Calu3 (cell line): ENCODE data around the gene LRRC42. TPM values are rescaled to one million over a fixed set of nuclear protein-coding genes. Genes with fewer than 3 reads are reported as not detected.

Source experiments
- BruUV-seq: library from RNA; stranded (reverse); fragments of 400-500 nt; replicated peaks from 2 replicates; lab custom pipeline; 2021; lab: Mats Ljungman, UMichigan
- CTCF ChIA-PET: fragments of 300-600 bp; sonication (Branson Sonifier 250); formaldehyde crosslinking; loops from one replicate; lab custom pipeline; 2022; ENCODE audit warnings: antibody characterized with exemption; lab: Charles Lee
- DNase-seq: peaks from one replicate; pipeline ENCODE4 v3.0.0; 2022
- H3K27ac Mint-ChIP-seq: one replicate; pipeline ENCODE4 v1.8.0; 2022; ENCODE audit warnings: mixed read lengths; ENCODE audit not compliant: unreplicated experiment
- H3K27me3 Mint-ChIP-seq: one replicate; pipeline ENCODE4 v1.8.0; 2022; ENCODE audit warnings: mixed read lengths; ENCODE audit not compliant: unreplicated experiment
- H3K36me3 Mint-ChIP-seq: one replicate; pipeline ENCODE4 v1.8.0; 2022; ENCODE audit warnings: mild to moderate bottlenecking, moderate library complexity, mixed read lengths; ENCODE audit not compliant: insufficient read depth, unreplicated experiment
- H3K4me1 Mint-ChIP-seq: one replicate; pipeline ENCODE4 v1.8.0; 2022; ENCODE audit warnings: mild to moderate bottlenecking, low read depth, mixed read lengths; ENCODE audit not compliant: unreplicated experiment
- H3K4me3 Mint-ChIP-seq: one replicate; pipeline ENCODE4 v1.8.0; 2022; ENCODE audit warnings: mild to moderate bottlenecking, low read depth, moderate library complexity, mixed read lengths; ENCODE audit not compliant: unreplicated experiment
- H3K9me3 Mint-ChIP-seq: one replicate; pipeline ENCODE4 v1.8.0; 2022; ENCODE audit warnings: low read depth, mixed read lengths; ENCODE audit not compliant: unreplicated experiment
- CTCF ChIP-seq: fragments of 200-600 bp; IDR thresholded peaks from one replicate; pipeline ENCODE4 v1.8.0; 2022; ENCODE audit warnings: antibody characterized with exemption; ENCODE audit not compliant: unreplicated experiment
- intact Hi-C: fragments of 100-400 bp; cut with micrococcal nuclease; formaldehyde crosslinking; loops from one replicate; pipeline ENCODE4 v1.10.0; 2022; ENCODE audit not compliant: unreplicated experiment
- total RNA-seq: library from RNA; stranded (reverse); gene quantifications from 2 replicates; pipeline ENCODE4 v1.2.3, GENCODE V29; 2022

Gene LRRC42
- total RNA-seq, 1 experiment from 2014 or later, result 24.9 TPM

DNA sequence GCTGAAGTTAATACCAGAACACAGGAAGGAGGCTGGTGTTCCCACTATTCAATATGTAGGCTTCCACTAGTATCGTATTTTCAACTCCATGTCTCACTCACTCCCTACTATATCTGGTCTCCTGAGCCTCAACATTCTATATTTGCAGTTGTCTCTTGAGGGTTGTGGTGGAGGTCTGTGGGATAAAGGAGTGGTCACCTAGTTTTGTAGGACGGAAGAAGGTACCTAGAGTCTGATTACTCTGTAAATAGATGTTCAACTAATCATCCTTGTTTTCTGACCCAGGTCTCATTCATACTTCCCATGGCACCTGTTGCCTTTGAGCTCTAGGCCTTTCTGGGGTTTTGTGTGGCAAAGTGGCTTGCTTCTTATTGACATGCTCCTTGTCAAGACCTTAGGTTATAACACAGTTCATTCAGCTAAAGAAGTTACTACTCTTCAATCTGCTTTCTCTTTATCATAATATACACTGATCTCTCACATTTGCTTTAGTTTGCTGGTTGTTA is 18.7 kb upstream of the LRRC42 start:
- intact Hi-C loops, result no loop called here
- Mint-ChIP-seq H3K27me3 (no peaks in the 10 kb centered on the region), H3K27ac (no peak overlapping the region), H3K4me3 (no peak overlapping the region), H3K4me1 (no peaks in the 10 kb centered on the region), H3K36me3 (no peaks in the 10 kb centered on the region), H3K9me3 (no peaks in the 10 kb centered on the region)
- TF ChIP-seq CTCF, result no peak
- no peak for DNase-seq
- CTCF ChIA-PET, result no interaction called here
- no TSS peak for BruUV-seq

GRCh38 chr1:53929246-53929960 is 16.7 kb upstream of the LRRC42 start:
- Mint-ChIP-seq H3K9me3 (peaks cover 6% of the 10 kb centered on the region), H3K4me3 (no peak overlapping the region), H3K27ac (no peak overlapping the region), H3K36me3 (no peaks in the 10 kb centered on the region), H3K27me3 (no peaks in the 10 kb centered on the region), H3K4me1 (no peaks in the 10 kb centered on the region)
- no peak for TF ChIP-seq CTCF
- BruUV-seq, result no TSS peak
- DNase-seq, result no peak
- CTCF ChIA-PET, result interaction anchor here (0.7 kb wide), 1 partner anchor 1918 kb away, joined by 4 read pairs; no protein-coding TSS in a partner anchor
- intact Hi-C loops, result no loop called here

GRCh38 chr1:53930932-53931331 is 15.2 kb upstream of the LRRC42 start:
- Mint-ChIP-seq H3K9me3 (peaks cover 6% of the 10 kb centered on the region), H3K4me1 (no peaks in the 10 kb centered on the region), H3K27ac (no peak overlapping the region), H3K27me3 (no peaks in the 10 kb centered on the region), H3K36me3 (no peaks in the 10 kb centered on the region), H3K4me3 (no peak overlapping the region)
- CTCF ChIA-PET, result no interaction called here
- TF ChIP-seq CTCF, result no peak
- intact Hi-C loops, result no loop called here
- BruUV-seq, result no TSS peak
- DNase-seq, result no peak

- DNase-seq, result no peak
- Mint-ChIP-seq H3K4me1 (no peaks in the 10 kb centered on the region), H3K4me3 (no peak overlapping the region), H3K27me3 (no peaks in the 10 kb centered on the region), H3K9me3 (peaks cover 6% of the 10 kb centered on the region), H3K27ac (no peak overlapping the region), H3K36me3 (no peaks in the 10 kb centered on the region)
- intact Hi-C loops, result no loop called here
- TF ChIP-seq CTCF, result no peak
- CTCF ChIA-PET, result interaction anchor here (1.7 kb wide), 1 partner anchor 14 kb away, joined by 3 read pairs; the partner anchor contains the start of gene IFT25
- no TSS peak for BruUV-seq
Measured at GRCh38 chr1:53931523-53931922, 14.6 kb upstream of the LRRC42 start.
